HEK293T (cell line): ENCODE measurements around the gene MCCD1.
"Not testable (repeated sequence)": the region's sequence is repeated elsewhere in the genome, so short reads cannot be mapped to it uniquely, and the experiment has no call there.

Source experiments
- CTCF ChIA-PET: fragments of 350-600 bp; formaldehyde crosslinking; extraction: SDS; loops from one replicate; lab custom pipeline; 2021; ENCODE audit warnings: antibody characterized with exemption, inconsistent platforms; lab: Yijun Ruan, JAX
- POLR2A ChIA-PET: fragments of 350-600 bp; formaldehyde crosslinking; extraction: SDS; loops from one replicate; lab custom pipeline; 2020; ENCODE audit warnings: antibody characterized with exemption, inconsistent platforms; lab: Yijun Ruan, JAX
- DNase-seq: peaks from one replicate; pipeline ENCODE4 v3.0.0; 2012; ENCODE audit warnings: mixed read lengths; ENCODE audit errors: extremely low spot score
- ARNT ChIP-seq: fragments of 450-650 bp; IDR thresholded peaks from 2 replicates; pipeline ENCODE4 v1.6.1; 2017; ENCODE audit warnings: mild to moderate bottlenecking
- BHLHE40 ChIP-seq: fragments of 450-650 bp; IDR thresholded peaks from 2 replicates; pipeline ENCODE4 v1.6.1; 2016; ENCODE audit warnings: mild to moderate bottlenecking, moderate library complexity, borderline replicate concordance
- CTBP1 ChIP-seq: fragments of 450-650 bp; IDR thresholded peaks from 2 replicates; pipeline ENCODE4 v1.6.1; 2016; ENCODE audit warnings: borderline replicate concordance
- ELF4 ChIP-seq: fragments of 450-650 bp; IDR thresholded peaks from 2 replicates; pipeline ENCODE4 v1.6.1; 2017; ENCODE audit warnings: antibody characterized with exemption
- FOXA1 ChIP-seq: fragments of 450-650 bp; IDR thresholded peaks from 2 replicates; pipeline ENCODE4 v1.6.1; 2016; ENCODE audit warnings: mild to moderate bottlenecking
- FOXK2 ChIP-seq: fragments of 450-650 bp; IDR thresholded peaks from 2 replicates; pipeline ENCODE4 v1.6.1; 2016; ENCODE audit warnings: mild to moderate bottlenecking
- FOXM1 ChIP-seq: fragments of 450-650 bp; IDR thresholded peaks from 2 replicates; pipeline ENCODE4 v1.6.1; 2017; ENCODE audit warnings: mild to moderate bottlenecking, borderline replicate concordance
- HDGF ChIP-seq: fragments of 450-650 bp; IDR thresholded peaks from 2 replicates; pipeline ENCODE4 v1.6.1; 2017; ENCODE audit warnings: antibody characterized with exemption, borderline replicate concordance
- L3MBTL2 ChIP-seq: fragments of 450-650 bp; conservative IDR thresholded peaks from 2 replicates; pipeline ENCODE4 v1.6.1; 2016; ENCODE audit warnings: mild to moderate bottlenecking
- LEF1 ChIP-seq: fragments of 450-650 bp; IDR thresholded peaks from 2 replicates; pipeline ENCODE4 v1.6.1; 2017; ENCODE audit warnings: mild to moderate bottlenecking, borderline replicate concordance
- NFRKB ChIP-seq: fragments of 450-650 bp; IDR thresholded peaks from 2 replicates; pipeline ENCODE4 v1.6.1; 2016; ENCODE audit warnings: mild to moderate bottlenecking, moderate library complexity
- SP1 ChIP-seq: fragments of 450-650 bp; IDR thresholded peaks from 2 replicates; pipeline ENCODE4 v1.6.1; 2017
- SUZ12 ChIP-seq: fragments of 450-650 bp; IDR thresholded peaks from 2 replicates; pipeline ENCODE4 v1.6.1; 2016; ENCODE audit warnings: mild to moderate bottlenecking
- TARDBP ChIP-seq: fragments of 450-650 bp; IDR thresholded peaks from 2 replicates; pipeline ENCODE4 v1.6.1; 2016
- ZNF384 ChIP-seq: fragments of 450-650 bp; IDR thresholded peaks from 2 replicates; pipeline ENCODE4 v1.6.1; 2016
- TF ChIP-seq, protein P1 (sequence below): fragments of 450-650 bp; IDR thresholded peaks from 2 replicates; pipeline ENCODE4 v1.6.1; 2016

Gene MCCD1

DNA sequence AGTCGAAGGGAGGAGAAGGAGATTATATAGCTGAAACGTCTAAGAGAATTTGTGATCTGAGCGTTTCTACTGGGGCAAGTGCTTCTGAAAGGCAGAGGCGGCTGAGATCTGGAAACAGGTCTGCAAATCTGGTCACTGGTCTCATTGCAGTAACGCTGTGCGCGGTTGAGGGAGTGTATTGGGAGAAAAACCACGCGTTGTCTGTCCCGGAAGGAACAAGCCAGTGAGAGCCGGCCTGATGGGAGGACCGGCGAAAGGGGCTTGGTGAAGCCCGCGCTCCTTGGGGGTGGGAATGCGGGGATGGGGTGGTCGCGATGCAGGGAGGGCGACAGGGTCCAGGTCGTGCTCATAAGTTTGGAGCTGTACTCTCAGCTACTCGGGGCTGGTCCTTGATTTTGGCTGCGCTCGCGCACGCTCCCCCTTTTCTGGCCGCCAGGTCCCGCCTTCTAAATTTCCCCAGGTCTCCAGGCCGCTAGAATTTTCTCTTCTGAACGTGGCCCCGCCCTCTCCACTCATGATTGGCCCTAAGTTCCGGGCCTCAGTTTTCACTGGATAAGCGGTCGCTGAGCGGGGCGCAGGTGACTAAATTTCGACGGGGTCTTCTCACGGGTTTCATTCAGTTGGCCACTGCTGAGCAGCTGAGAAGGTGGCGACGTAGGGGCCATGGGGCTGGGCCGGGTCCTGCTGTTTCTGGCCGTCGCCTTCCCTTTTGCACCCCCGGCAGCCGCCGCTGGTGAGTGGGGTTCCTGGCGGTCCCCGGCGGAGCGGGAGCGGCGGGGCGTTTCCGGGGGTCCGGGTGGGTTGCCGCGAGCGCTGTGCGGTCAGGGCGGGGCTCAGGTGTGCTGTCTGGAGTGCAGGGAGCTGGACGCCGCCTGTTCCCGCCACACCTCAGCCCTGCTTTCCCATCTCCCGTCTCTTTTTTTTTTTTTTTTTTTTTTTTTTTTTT lies 31.0 kb upstream of the MCCD1 start, which contains the start of gene MICB:
TSS of gene MICB (plus strand) at position 615 of the 946 bp plus-strand sequence. CDS start at position 664, 49 bp downstream.
- ChIA-PET CTCF (interaction anchor here (0.6 kb wide), 1 partner anchor 287 kb away, joined by 6 read pairs; no protein-coding TSS in a partner anchor), POLR2A (interaction anchor here (0.9 to 5.2 kb wide), 3 partner anchors 30 to 44 kb away, joined by 3 to 74 read pairs (median 6); partner anchors contain the start of gene DDX39B)
- DNase-seq = peak; percentile 19
- TF ChIP-seq FOXA1 = no peak
- TF ChIP-seq ZNF384 = peak; percentile 58; the same call in 1 of the 2 replicates
- no peak for TF ChIP-seq SUZ12

DNA sequence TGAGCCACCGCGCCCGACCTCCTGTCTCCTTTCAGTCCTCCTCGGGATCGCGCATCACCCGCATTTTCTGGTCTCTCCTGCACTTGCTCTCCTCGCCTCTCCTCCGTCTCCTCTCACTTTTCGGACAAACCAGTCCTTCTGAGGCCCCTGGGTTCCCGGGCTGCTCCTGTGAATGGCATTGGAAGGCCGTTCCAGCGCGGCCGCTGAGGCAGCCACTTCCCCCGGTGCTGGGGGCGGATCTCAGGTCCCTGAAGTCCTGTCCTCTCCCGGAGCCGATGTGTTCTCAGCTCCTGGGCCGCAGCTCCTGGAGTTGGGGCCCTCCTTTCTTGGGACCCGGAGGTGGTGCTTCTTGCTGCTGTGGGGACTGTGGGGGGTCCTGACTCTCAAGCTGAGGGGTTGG lies 30.0 kb upstream of the MCCD1 start:
- DNase-seq = no peak
- TF ChIP-seq FOXA1 = no peak
- no peak for TF ChIP-seq ZNF384
- TF ChIP-seq ARNT = no peak
- no peak for TF ChIP-seq CTBP1
- no peak for TF ChIP-seq SUZ12
- TF ChIP-seq LEF1 = no peak
- no peak for TF ChIP-seq FOXM1
- no peak for TF ChIP-seq SP1
- no peak for TF ChIP-seq L3MBTL2
- no peak for TF ChIP-seq BHLHE40
- TF ChIP-seq ELF4 = no peak
- TF ChIP-seq, protein P1, sequence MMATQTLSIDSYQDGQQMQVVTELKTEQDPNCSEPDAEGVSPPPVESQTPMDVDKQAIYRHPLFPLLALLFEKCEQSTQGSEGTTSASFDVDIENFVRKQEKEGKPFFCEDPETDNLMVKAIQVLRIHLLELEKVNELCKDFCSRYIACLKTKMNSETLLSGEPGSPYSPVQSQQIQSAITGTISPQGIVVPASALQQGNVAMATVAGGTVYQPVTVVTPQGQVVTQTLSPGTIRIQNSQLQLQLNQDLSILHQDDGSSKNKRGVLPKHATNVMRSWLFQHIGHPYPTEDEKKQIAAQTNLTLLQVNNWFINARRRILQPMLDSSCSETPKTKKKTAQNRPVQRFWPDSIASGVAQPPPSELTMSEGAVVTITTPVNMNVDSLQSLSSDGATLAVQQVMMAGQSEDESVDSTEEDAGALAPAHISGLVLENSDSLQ = no peak
- no peak for TF ChIP-seq FOXK2
- TF ChIP-seq NFRKB = no peak
- ChIA-PET CTCF (no interaction called here), POLR2A (interaction anchor here (1.4 kb wide), 1 partner anchor 43 kb away, joined by 5 read pairs; the partner anchor contains the start of gene DDX39B)

DNA sequence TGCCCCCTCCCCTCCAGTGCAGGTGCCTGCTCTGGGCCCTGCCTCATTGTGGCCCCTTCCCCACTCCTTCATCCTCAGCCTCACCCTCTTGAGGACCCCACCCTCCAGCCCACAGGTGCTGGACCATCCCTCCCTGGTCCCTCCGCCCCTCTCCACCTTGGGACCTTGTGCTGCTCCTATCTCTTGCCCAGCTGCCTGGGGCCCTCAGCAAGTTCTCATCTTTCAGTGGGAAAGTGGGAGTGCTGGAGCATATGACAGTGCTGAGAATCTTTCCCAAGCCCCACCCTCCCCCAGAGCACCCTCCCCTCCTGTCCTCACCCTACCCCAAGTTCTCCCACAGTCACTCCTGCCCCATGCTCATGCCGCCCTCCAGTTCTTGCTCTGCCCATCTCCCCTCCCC lies 29.1 kb upstream of the MCCD1 start:
- DNase-seq, CTCF ChIA-PET: not testable (repeated sequence)
- POLR2A ChIA-PET = interaction anchor here (1.4 kb wide), 1 partner anchor 42 kb away, joined by 5 read pairs; the partner anchor contains the start of gene DDX39B

DNA sequence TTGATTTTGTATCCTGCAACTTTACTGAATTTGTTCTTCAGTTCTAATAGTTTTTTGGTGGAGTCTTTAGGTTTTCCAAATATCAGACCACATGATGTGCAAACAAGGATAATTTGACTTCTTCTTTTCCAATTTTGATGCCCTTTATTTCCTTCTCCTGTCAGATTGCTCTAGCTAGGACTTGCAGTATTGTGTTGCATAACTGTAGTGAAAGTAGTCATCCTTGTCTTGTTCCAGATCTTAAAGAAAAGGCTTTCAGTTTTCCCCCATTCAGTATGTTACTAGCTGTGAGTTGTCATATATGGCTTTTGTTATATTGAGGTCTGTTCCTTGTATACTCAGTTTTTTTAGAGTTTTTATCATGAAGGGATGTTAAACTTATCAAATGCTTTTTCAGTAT lies 26.2 kb upstream of the MCCD1 start:
- POLR2A ChIA-PET = interaction anchor here (1.5 kb wide), 1 partner anchor 39 kb away, joined by 6 read pairs; the partner anchor contains the start of gene DDX39B
- no peak for TF ChIP-seq ELF4
- TF ChIP-seq FOXK2 = no peak
- no peak for TF ChIP-seq LEF1
- no peak for TF ChIP-seq BHLHE40
- TF ChIP-seq CTBP1 = no peak
- no peak for TF ChIP-seq TARDBP
- TF ChIP-seq HDGF = no peak
- CTCF ChIA-PET = no interaction called here
- no peak for DNase-seq

DNA sequence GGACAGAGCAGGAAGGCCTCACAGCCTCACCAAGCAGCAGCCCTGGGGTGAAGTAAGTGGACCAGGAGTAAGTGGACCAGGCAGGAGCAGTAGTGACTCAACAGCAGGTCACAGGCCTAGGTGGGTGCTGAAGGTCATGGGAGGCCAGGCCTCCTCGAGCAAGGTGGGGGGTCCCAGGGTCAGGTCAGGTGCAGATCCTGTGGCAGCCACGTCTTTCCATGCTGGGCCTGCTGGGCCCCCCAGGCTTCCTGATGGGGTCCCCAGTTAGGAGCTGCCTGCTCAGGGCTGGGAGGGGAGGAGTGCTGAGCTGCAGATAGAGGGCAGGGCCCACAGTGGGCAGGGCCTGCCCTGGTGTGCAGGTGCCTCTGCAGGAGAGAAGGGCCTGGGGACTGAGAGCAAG lies 19.7 kb upstream of the MCCD1 start:
- DNase-seq, POLR2A ChIA-PET, CTCF ChIA-PET: not testable (repeated sequence)

DNA sequence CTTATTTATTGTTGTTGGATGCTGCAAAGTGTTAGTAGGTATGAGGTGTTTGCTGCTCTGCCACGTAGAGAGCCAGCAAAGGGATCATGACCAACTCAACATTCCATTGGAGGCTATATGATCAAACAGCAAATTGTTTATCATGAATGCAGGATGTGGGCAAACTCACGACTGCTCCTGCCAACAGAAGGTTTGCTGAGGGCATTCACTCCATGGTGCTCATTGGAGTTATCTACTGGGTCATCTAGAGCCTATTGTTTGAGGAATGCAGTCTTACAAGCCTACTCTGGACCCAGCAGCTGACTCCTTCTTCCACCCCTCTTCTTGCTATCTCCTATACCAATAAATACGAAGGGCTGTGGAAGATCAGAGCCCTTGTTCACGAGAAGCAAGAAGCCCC lies 18.8 kb upstream of the MCCD1 start:
- no peak for TF ChIP-seq ARNT
- POLR2A ChIA-PET = no interaction called here
- CTCF ChIA-PET = no interaction called here
- no peak for DNase-seq

DNA sequence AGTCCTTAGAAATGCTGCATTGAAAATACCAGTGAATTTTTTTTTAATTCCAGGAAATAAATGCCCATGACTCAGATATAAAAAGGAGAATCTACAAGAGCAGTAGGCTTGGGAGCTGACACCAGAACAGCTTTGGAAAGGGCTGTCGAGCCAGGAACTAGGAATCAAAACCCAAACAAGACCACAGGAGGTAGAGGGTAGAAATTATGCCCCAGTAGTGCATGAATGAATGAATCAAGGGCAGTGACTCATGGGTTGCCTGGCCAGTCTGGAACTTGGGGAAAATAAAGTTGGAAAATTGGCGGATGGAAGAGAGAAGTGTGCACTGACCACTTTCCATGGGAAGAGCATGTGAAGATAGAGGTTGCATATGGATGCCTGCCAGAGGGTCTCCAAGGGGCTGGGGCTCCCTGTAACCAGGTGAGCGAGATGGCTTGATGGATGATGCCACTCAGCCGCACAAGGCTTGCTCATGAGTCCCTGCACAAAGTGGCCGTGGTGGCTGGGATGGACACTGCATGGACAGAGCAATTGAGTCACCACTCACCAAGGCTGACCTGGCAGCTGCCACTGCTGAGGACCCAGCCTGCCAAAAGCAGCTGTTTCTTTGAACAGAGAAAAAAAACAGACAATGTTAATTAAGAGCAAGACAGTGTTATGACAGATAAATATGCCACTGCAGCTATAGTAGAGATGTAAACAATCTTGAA lies 15.2 kb upstream of the MCCD1 start:
- DNase-seq = no peak
- TF ChIP-seq ZNF384 (no peak), LEF1 (no peak), TARDBP (no peak), SP1 (no peak), NFRKB (no peak), ELF4 (no peak), L3MBTL2 (no peak), FOXM1 (no peak), FOXK2 (no peak), CTBP1 (no peak), BHLHE40 (no peak), ARNT (no peak), HDGF (no peak), SUZ12 (no peak), FOXA1 (no peak)
- TF ChIP-seq, protein P1 = no peak
- ChIA-PET CTCF (no interaction called here), POLR2A (interaction anchor here (0.6 kb wide), 1 partner anchor 748 kb away, joined by 3 read pairs; no protein-coding TSS in a partner anchor)
